Stomach smooth muscle (tissue), 2 donors: Measurements from ENCODE around the gene INPP5A.
A peak's percentile ranks its signal among the peaks of the same experiment; 100 is the strongest.
"Not testable (repeated sequence)": the region's sequence is repeated elsewhere in the genome, so short reads cannot be mapped to it uniquely, and the experiment has no call there.

Experiments
- H3K27ac ChIP-seq: one replicate; pipeline ENCODE4 v1.7.0; 2013; ENCODE audit warnings: mild to moderate bottlenecking, low read length, inconsistent platforms
- H3K27me3 ChIP-seq, 2 donors: one replicate each; pipeline ENCODE4 v1.7.0; 2013; ENCODE audit warnings: low read length in 2 of 2; ENCODE audit not compliant: insufficient read depth in 2 of 2, control insufficient read depth in 1 of 2
- H3K36me3 ChIP-seq, 2 donors: one replicate each; pipeline ENCODE4 v1.7.0; 2013; ENCODE audit warnings: low read length in 2 of 2; ENCODE audit not compliant: control insufficient read depth in 2 of 2, insufficient read depth in 2 of 2
- H3K4me1 ChIP-seq: one replicate; pipeline ENCODE4 v1.7.0; 2013; ENCODE audit warnings: low read length; ENCODE audit not compliant: control insufficient read depth, insufficient read depth
- H3K4me3 ChIP-seq, 2 donors: one replicate each; pipeline ENCODE4 v1.7.0; 2013; ENCODE audit warnings: low read length in 2 of 2
- H3K9ac ChIP-seq, 2 donors: one replicate each; pipeline ENCODE4 v1.7.0; 2013; ENCODE audit warnings: low read length in 2 of 2, mild to moderate bottlenecking in 1 of 2
- H3K9me3 ChIP-seq, 2 donors: one replicate each; pipeline ENCODE4 v1.7.0; 2013; ENCODE audit warnings: low read length in 2 of 2; ENCODE audit not compliant: control insufficient read depth in 2 of 2
- donor health status: healthy.
- donor health status: Pancreatic carcinoma.

The INPP5A gene

GRCh38 chr10:132698761-132699391 is 161.3 kb downstream of the INPP5A start:
- H3K4me1 ChIP-seq = peaks cover 17% of the 10 kb centered on the region
- H3K27ac ChIP-seq = no peak overlapping the region
- no peaks in the 10 kb centered on the region for H3K9me3 ChIP-seq
- H3K9ac ChIP-seq = no peak overlapping the region
- peaks cover 10 to 17% of the 10 kb centered on the region in 2 donors for H3K36me3 ChIP-seq
- H3K27me3 ChIP-seq = no peaks in the 10 kb centered on the region
- H3K4me3 ChIP-seq = no peak overlapping the region

GRCh38 chr10:132699411-132700155 is 162.0 kb downstream of the INPP5A start:
- Histone ChIP-seq H3K4me1 (peaks cover 17% of the 10 kb centered on the region), H3K9ac (no peak overlapping the region), H3K27ac (no peak overlapping the region), H3K27me3 (no peaks in the 10 kb centered on the region), H3K36me3 (peaks cover 10 to 17% of the 10 kb centered on the region in 2 donors), H3K9me3 (no peaks in the 10 kb centered on the region), H3K4me3 (no peak overlapping the region)

DNA sequence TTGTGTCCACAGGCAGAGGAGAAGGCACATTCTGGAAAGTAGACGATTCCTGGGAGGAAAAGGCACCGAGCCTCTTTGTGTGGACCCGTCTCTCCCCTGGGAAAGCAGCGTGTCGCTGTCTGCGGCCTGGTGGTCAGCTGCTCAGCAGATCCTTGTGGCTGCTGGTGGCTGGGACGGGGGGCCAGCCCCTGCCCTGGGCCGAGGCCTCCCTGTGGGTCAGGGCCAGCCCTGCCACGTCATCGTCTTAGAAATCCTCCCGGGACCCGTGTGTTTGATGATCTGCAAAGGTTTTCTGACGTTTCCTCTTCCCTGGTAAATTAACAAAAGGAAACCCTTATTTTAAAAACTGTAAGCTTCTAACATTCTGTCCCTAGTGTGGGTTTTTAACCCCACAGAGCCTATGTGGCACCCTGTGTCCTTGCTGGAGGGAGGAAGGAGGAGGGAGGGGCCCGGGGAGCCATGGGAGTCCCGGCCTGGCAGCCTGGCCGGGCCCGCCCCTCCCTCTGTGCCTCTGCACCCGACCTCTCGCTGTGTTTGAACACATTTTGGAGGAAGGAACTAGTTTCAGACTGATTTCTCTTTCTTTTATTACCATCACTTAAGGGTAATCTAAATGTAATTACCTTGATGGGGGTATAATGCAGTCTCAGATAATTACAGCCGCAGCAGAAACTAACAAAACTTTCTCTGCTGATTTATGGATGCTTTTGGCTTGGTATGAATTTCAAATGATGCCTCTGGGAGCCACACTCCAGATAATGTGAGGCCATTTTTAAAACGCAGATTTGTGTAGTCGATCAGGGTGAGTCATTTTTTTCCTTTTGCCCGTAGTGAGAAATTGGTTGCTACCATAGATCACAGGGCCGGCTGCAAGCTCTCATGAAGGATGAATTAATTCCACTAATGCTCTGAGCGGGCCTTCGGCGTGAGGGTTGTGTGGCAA is 162.8 kb downstream of the INPP5A start:
- peaks cover 0 to 3% of the 10 kb centered on the region in 2 donors for H3K9me3 ChIP-seq
- peaks cover 17% of the 10 kb centered on the region for H3K4me1 ChIP-seq
- no peaks in the 10 kb centered on the region for H3K27me3 ChIP-seq
- peaks cover 12 to 20% of the 10 kb centered on the region in 2 donors for H3K36me3 ChIP-seq
- no peak overlapping the region for H3K4me3 ChIP-seq
- H3K27ac ChIP-seq = peak overlapping the region; percentile 18
- no peak overlapping the region for H3K9ac ChIP-seq

DNA sequence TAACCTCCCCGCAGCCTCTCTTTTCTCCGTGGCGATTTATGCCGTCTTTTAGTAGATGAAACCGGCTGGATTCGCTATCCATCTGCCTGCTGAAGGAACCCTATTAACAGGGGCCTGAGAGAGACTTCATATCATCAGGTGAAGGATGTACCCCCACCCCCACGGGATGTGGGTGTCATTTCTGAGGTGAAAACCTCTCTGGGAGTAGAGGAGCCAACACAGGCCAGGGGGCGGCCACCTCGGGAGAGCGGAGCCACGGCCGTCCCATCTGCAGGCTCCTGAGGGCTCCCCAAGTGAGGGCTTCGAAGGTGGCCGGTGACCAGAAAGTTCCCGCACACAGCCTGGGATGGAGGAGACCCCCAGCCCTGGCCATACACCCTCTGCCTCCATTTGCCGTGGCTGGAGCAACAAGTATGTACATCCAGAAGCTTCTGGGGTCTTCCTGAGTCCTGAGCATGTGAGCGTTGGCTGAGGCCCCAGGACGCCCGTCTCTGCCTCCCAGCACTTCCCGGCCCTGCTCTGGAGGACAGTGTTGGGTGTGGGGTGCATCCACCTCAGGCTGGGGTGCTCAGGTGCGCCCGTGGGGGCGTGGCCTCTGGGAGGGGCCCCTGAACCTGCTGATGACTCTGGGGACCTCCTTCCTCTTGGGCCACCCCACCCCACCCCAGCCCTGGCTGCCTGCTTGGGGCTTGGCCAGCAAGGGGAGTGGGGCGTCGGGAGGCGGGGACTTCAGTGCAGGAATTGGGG is 163.7 kb downstream of the INPP5A start:
- H3K9ac ChIP-seq = no peak overlapping the region
- H3K4me1 ChIP-seq = peaks cover 17% of the 10 kb centered on the region
- H3K9me3 ChIP-seq = peaks cover 0 to 5% of the 10 kb centered on the region in 2 donors
- H3K27me3 ChIP-seq = no peaks in the 10 kb centered on the region
- no peak overlapping the region for H3K27ac ChIP-seq
- H3K4me3 ChIP-seq = no peak overlapping the region
- peaks cover 14 to 25% of the 10 kb centered on the region in 2 donors for H3K36me3 ChIP-seq

GRCh38 chr10:132701846-132702190 is 164.2 kb downstream of the INPP5A start:
- H3K9me3 ChIP-seq = peaks cover 0 to 8% of the 10 kb centered on the region in 2 donors
- peaks cover 14 to 25% of the 10 kb centered on the region in 2 donors for H3K36me3 ChIP-seq
- H3K27ac ChIP-seq = no peak overlapping the region
- peaks cover 17% of the 10 kb centered on the region for H3K4me1 ChIP-seq
- no peaks in the 10 kb centered on the region for H3K27me3 ChIP-seq
- no peak overlapping the region for H3K9ac ChIP-seq
- H3K4me3 ChIP-seq = no peak overlapping the region

DNA sequence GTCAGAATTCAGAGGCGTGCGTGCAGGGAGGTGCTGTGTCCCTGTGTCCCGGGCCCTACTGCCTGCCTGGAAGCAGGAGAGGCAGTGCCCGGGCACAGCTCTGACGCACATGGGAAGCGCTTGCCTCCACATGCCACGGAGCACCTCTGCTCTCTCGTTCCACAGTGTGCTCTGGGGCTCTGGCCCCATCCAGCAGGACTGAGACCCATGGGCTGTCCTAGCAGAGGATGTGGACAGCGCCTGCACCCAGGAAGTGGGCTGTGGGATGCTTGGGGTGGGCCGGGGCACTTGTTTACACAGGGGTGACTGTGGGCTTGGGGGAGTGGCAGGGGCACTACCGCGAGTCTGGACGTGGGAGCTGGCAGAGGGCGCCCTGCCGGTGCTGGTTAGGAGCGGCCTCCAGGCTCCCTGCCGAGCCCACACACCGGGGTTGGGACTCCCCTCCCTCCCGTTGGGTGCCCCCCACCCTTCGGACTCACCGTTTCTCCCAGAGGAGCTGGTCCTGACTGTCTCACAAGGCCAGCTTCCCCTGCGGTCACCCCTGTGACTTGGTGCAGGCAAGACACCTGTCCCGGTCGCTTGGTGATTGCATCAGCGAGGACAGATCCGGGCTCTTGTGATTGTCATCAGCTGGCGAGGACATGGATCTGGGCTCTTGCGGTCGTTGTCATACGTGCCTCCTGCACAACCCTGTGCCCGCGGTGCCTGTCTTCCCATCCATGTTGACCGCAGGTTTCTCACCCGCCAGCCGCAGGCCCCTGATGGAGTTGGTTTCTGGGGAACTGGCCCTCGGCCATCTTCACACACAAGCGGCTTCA is 165.2 kb downstream of the INPP5A start:
- no peaks in the 10 kb centered on the region for H3K27me3 ChIP-seq
- H3K27ac ChIP-seq = no peak overlapping the region
- peaks cover 17% of the 10 kb centered on the region for H3K4me1 ChIP-seq
- H3K9me3 ChIP-seq = peaks cover 0 to 8% of the 10 kb centered on the region in 2 donors
- H3K36me3 ChIP-seq = peaks cover 14 to 23% of the 10 kb centered on the region in 2 donors
- H3K9ac ChIP-seq = no peak overlapping the region
- H3K4me3 ChIP-seq = no peak overlapping the region

GRCh38 chr10:132703419-132704007 is 165.9 kb downstream of the INPP5A start:
- peaks cover 17% of the 10 kb centered on the region for H3K4me1 ChIP-seq
- H3K36me3 ChIP-seq = peaks cover 7 to 20% of the 10 kb centered on the region in 2 donors
- no peak overlapping the region for H3K4me3 ChIP-seq
- H3K9me3 ChIP-seq = peaks cover 0 to 8% of the 10 kb centered on the region in 2 donors
- no peaks in the 10 kb centered on the region for H3K27me3 ChIP-seq
- no peak overlapping the region for H3K27ac ChIP-seq
- H3K9ac ChIP-seq = no peak overlapping the region

DNA sequence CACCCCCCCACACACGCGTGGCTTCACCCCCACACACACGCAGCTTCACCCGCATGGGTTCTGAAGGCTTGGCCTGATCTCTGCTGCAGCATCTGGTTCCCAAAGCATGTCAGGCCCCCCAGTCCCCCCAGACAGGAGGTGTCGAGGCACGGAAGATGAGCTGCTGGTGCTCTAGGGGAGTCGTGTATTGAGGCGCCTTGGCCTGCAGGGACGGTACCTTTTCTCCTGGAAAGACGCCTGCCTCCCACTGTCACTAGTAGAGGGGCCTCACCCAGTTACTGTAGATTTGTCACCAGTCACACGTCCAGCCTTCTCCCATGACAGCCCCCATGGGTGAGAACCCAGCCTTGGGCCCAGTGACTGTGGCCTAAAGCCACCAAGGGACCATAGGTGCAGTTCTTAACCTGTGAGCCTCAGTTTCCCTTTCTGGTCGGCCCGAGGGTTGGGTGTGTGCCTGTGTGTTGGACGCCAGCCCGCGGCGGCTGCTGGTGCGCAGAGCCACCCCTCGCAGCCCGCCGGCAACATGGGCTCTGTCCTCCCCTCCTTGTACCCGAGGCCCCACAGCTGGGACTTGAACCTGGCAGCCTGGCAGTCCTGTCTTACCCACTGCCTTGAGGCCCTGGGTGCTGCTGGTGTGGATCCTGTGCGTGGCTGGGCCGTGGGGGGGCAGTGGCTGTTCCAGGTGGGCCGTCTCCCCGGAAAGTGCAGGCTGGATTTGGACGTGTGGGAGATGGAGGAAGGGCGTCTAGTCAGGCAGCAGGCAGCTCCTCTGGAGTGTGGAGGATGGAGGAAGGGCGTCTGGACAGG is 166.6 kb downstream of the INPP5A start:
- H3K27ac ChIP-seq = no peak overlapping the region
- peaks cover 0 to 8% of the 10 kb centered on the region in 2 donors for H3K9me3 ChIP-seq
- H3K27me3 ChIP-seq = no peaks in the 10 kb centered on the region
- H3K4me3 ChIP-seq = no peak overlapping the region
- no peak overlapping the region for H3K9ac ChIP-seq
- H3K36me3 ChIP-seq = peaks cover 4 to 18% of the 10 kb centered on the region in 2 donors
- peaks cover 17% of the 10 kb centered on the region for H3K4me1 ChIP-seq

DNA sequence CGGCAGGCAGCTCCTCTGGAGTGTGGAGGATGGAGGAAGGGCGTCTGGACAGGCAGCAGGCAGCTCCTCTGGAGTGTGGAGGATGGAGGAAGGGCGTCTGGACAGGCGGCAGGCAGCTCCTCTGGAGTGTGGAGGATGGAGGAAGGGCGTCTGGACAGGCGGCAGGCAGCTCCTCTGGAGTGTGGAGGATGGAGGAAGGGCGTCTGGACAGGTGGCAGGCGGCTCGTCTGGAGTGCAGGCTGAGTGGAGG is 167.2 kb downstream of the INPP5A start:
- not testable (repeated sequence) for H3K9ac ChIP-seq, H3K4me3 ChIP-seq, H3K9me3 ChIP-seq, H3K27me3 ChIP-seq, H3K27ac ChIP-seq
- H3K36me3 ChIP-seq = peaks cover 4 to 18% of the 10 kb centered on the region in 2 donors
- peaks cover 13% of the 10 kb centered on the region for H3K4me1 ChIP-seq
